ENCODE results near the gene LMAN2.
A peak's percentile ranks its signal among the peaks of the same experiment; 100 is the strongest.

The LMAN2 gene

GRCh38 chr5:177334155-177334551 lies 17.3 kb downstream of the LMAN2 start:
- DNase-seq = no peak
- in situ Hi-C loops (cut with MboI; ENCODE audit: low pct_unique_long_range_greater_than_20kb, low sequenced_read_pairs) = no loop called here

- DNase-seq = no peak
- in situ Hi-C loops (cut with MboI; ENCODE audit: low pct_unique_long_range_greater_than_20kb, low sequenced_read_pairs) = no loop called here
Measured at GRCh38 chr5:177333420-177334154, 17.9 kb downstream of the LMAN2 start.

GRCh38 chr5:177332896-177333260 lies 18.6 kb downstream of the LMAN2 start:
- no peak for DNase-seq
- in situ Hi-C loops (cut with MboI; ENCODE audit: low pct_unique_long_range_greater_than_20kb, low sequenced_read_pairs) = no loop called here

DNA sequence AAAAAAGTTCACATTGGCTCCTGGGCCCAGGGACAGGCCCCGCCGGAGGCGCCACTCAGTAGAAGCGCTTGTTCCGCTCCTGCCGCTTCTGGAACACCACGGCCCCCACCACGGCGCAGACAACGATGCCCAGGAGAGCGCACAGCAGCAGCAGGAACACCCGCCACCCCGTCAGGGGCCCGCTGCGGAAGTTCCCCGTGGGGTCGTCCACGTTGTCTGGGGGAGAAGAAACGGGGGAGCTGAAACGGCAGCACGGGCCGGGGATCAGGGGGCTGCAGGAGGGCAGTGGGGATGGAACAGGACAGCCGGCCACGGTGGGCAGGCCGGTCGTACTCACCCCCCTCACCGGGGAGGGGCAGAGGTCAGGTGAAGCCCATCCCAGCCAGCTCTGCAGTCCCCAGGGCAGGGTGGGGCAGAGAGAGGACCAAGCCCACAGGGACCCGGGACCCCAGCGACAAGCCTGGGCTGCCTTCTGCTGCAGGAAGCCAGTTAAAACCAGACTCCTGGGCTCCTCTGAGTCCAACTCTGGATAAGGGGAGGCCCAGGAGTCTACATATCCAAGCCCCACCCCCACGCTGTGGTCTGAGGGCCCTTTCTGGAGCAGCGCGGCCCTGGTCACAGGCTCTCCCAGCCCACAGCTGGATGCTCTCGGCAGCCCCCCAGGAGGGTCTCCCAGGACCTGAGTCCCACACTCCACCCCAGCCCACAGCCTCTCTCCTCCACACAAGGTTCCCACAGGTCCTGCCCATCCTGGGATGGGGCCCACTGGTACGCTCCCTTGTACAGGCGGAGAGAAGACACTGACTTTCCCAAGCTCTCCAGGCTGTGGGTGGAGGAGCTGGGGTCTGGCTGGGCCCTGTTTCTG lies 19.2 kb downstream of the LMAN2 start:
- in situ Hi-C loops (cut with MboI; ENCODE audit: low pct_unique_long_range_greater_than_20kb, low sequenced_read_pairs) = no loop called here
- no peak for DNase-seq

- peak; percentile 54 for DNase-seq
- in situ Hi-C loops (cut with MboI; ENCODE audit: low pct_unique_long_range_greater_than_20kb, low sequenced_read_pairs) = no loop called here
Measured at GRCh38 chr5:177330991-177331842, 20.3 kb downstream of the LMAN2 start.

GRCh38 chr5:177329883-177330282 lies 21.6 kb downstream of the LMAN2 start:
- no peak for DNase-seq
- in situ Hi-C loops (cut with MboI; ENCODE audit: low pct_unique_long_range_greater_than_20kb, low sequenced_read_pairs) = no loop called here

- in situ Hi-C loops (cut with MboI; ENCODE audit: low pct_unique_long_range_greater_than_20kb, low sequenced_read_pairs) = no loop called here
- no peak for DNase-seq
Measured at GRCh38 chr5:177328545-177329231, 22.8 kb downstream of the LMAN2 start.

- DNase-seq = no peak
- in situ Hi-C loops (cut with MboI; ENCODE audit: low pct_unique_long_range_greater_than_20kb, low sequenced_read_pairs) = no loop called here
Measured at GRCh38 chr5:177327539-177328522, 23.6 kb downstream of the LMAN2 start.

- in situ Hi-C loops (cut with MboI; ENCODE audit: low pct_unique_long_range_greater_than_20kb, low sequenced_read_pairs) = no loop called here
- DNase-seq = no peak
Measured at GRCh38 chr5:177325868-177326381, 25.5 kb downstream of the LMAN2 start.

- in situ Hi-C loops (cut with MboI; ENCODE audit: low pct_unique_long_range_greater_than_20kb, low sequenced_read_pairs) = no loop called here
- peak; percentile 83 for DNase-seq
Measured at GRCh38 chr5:177320879-177321278, 30.6 kb downstream of the LMAN2 start.

DNA sequence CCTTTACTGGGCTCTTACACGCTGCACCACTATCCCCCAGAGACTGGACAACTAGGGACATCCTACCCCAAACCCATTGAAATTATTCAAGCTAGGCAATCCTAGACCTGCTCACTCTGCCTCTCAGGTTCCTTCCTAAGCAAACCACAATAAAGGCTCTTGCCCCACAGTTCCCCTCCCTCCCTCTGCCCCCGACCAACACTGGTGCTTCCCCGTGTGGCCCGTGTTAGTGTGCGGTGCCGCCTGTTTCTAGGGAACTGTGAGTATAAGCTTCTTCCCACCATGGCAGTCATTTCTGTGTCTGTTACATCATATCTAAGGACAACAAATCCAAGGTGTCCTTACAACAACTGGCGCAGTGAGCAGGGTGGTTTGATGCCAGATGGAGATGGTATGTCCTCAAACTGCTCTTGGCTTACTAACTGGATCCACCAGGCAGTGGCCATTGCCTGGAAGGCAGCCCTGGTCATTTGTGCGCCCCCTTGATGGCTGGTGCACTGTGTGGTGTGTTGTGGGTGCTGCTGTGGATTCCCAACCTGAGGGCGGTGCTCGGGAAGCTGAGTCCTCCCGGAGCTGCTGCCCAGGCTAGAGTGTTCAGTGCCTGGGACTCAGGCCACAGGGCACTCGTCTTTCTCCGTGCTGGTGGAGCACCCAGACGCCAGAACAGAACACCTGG lies 31.4 kb downstream of the LMAN2 start:
- in situ Hi-C loops (cut with MboI; ENCODE audit: low pct_unique_long_range_greater_than_20kb, low sequenced_read_pairs) = no loop called here
- DNase-seq = no peak

DNA sequence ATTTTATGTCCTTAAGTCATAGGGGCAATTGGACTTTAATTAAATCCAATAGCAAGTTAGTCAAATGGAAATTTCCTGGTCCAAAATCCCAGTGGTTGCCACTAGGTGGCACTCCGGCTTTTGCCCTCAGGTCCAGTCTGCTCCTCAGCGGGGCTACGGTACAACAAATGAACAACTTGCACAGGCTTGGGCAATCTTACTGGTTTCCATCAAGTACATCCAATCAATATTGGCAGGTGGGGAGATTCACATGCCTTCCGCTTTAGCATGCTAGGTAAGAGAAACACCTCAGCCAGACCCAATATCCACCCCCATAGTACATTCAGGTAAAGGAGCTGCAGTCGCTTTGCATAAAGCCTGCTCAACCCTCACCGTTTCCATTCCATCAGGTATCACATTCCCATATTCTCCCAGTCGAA lies 33.5 kb downstream of the LMAN2 start:
- peak; percentile 79 for DNase-seq
- in situ Hi-C loops (cut with MboI; ENCODE audit: low pct_unique_long_range_greater_than_20kb, low sequenced_read_pairs) = no loop called here

GRCh38 chr5:177316005-177316404 lies 35.5 kb downstream of the LMAN2 start:
- in situ Hi-C loops (cut with MboI; ENCODE audit: low pct_unique_long_range_greater_than_20kb, low sequenced_read_pairs) = no loop called here
- no peak for DNase-seq

GRCh38 chr5:177315411-177315810 lies 36.1 kb downstream of the LMAN2 start:
- in situ Hi-C loops (cut with MboI; ENCODE audit: low pct_unique_long_range_greater_than_20kb, low sequenced_read_pairs) = no loop called here
- no peak for DNase-seq

- in situ Hi-C loops (cut with MboI; ENCODE audit: low pct_unique_long_range_greater_than_20kb, low sequenced_read_pairs) = no loop called here
- no peak for DNase-seq
Measured at GRCh38 chr5:177314376-177315342, 36.8 kb downstream of the LMAN2 start.

DNA sequence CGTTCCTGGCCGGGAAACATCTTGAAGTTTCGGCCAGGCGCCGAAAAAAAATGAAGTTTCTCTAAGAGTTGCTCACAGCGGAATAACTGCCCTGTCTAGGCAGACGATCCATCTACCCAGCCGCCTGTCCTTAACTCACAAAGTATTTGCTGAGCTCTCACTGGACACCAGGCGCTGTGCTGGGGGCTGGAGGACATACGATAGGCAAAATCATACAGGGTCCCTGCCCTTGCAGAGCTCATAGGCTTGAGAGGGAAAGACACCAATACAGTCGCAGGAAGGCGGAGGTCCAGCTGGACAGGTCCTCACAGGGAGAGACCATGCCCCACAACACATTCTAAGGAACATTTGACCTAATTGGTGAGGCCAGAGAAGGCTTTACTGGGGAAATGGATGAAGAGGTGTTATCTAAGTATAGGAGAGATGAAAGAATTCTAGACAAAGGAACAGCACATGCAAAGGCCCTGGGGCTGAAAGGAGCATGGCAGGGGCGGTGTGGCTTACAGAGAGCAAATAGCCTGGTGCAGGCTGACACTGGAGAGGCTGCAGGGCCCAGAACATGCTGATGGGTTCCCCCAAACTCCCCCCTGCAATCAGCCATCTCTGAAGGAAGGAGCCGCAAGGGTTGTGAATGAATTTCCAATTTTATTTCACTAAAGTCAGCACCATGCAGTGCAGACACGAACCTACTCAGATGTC lies 37.8 kb downstream of the LMAN2 start:
- no peak for DNase-seq
- in situ Hi-C loops (cut with MboI; ENCODE audit: low pct_unique_long_range_greater_than_20kb, low sequenced_read_pairs) = no loop called here
